CD14-positive monocyte (primary cell): Measurements from ENCODE around the gene HOXB5. TPM values are rescaled to one million over a fixed set of nuclear protein-coding genes. Genes with fewer than 3 reads are reported as not detected.

Experiments used
- DNase-seq, 3 donors: peaks; one replicate each; pipeline ENCODE4 v3.0.0-alpha.2; 2011 to 2022
- H2AFZ ChIP-seq: 2 replicates; pipeline ENCODE4 v1.6.0; 2012; ENCODE audit warnings: mild to moderate bottlenecking, low read depth, low read length, inconsistent platforms; ENCODE audit not compliant: insufficient read depth, poor library complexity, severe bottlenecking
- H3K27ac ChIP-seq, 2 donors: 1 replicate in 1 of 2; 2 replicates in 1 of 2; pipeline ENCODE4 v1.5.1; 2012 to 2013; ENCODE audit warnings: low read length in 2 of 2, control low read depth in 1 of 2, inconsistent platforms in 1 of 2, low read depth in 1 of 2, mild to moderate bottlenecking in 1 of 2
- H3K27me3 ChIP-seq, 2 donors: one replicate each; pipeline versions ENCODE4 v1.6.0 to v1.6.1; 2011 to 2013; ENCODE audit warnings: low read length in 2 of 2; ENCODE audit not compliant: control insufficient read depth in 2 of 2, insufficient read depth in 2 of 2
- H3K36me3 ChIP-seq, 2 donors: replicated peaks in 1 of 2; 1 replicate in 1 of 2; 2 replicates in 1 of 2; pipeline versions ENCODE4 v1.5.1 to v1.6.1; 2012 to 2013; ENCODE audit warnings: low read length in 2 of 2, control low read depth in 1 of 2, inconsistent platforms in 1 of 2, mild to moderate bottlenecking in 1 of 2; ENCODE audit not compliant: insufficient read depth in 2 of 2, control insufficient read depth in 1 of 2
- H3K4me1 ChIP-seq, 2 donors: 1 replicate in 1 of 2; 2 replicates in 1 of 2; pipeline versions ENCODE4 v1.5.1 to v1.6.1; 2012 to 2013; ENCODE audit warnings: low read length in 2 of 2, control low read depth in 1 of 2, inconsistent platforms in 1 of 2, mild to moderate bottlenecking in 1 of 2, moderate library complexity in 1 of 2; ENCODE audit not compliant: insufficient read depth in 2 of 2, control insufficient read depth in 1 of 2
- H3K4me2 ChIP-seq: replicated peaks from 2 replicates; pipeline ENCODE3; 2012; ENCODE audit warnings: low read length, moderate library complexity, mild to moderate bottlenecking; ENCODE audit not compliant: poor library complexity, severe bottlenecking; ENCODE audit errors: extremely low read depth
- H3K4me3 ChIP-seq, 3 experiments: fragments of 200-600 bp in 1 of 3; sonication (generic) in 1 of 3; replicated peaks in 1 of 3; 1 replicate in 2 of 3; 2 replicates in 1 of 3; pipeline ENCODE4 v1.5.1; 2011 to 2013; ENCODE audit warnings: low read length in 3 of 3, mild to moderate bottlenecking in 3 of 3, control low read depth in 2 of 3, low read depth in 2 of 3, inconsistent platforms in 1 of 3, moderate library complexity in 1 of 3
- H3K79me2 ChIP-seq: 2 replicates; pipeline ENCODE4 v1.6.0; 2012; ENCODE audit warnings: mild to moderate bottlenecking, control low read depth, inconsistent platforms, low read length, moderate library complexity; ENCODE audit not compliant: insufficient read depth
- H3K9ac ChIP-seq: 2 replicates; pipeline ENCODE4 v1.6.0; 2017; ENCODE audit warnings: low read length, mild to moderate bottlenecking; ENCODE audit not compliant: insufficient read depth, poor library complexity, severe bottlenecking
- H3K9me3 ChIP-seq, 2 donors: replicated peaks in 1 of 2; 1 replicate in 1 of 2; 2 replicates in 1 of 2; pipeline versions ENCODE4 v1.5.1 to v1.6.1; 2012 to 2013; ENCODE audit warnings: low read length in 2 of 2, control low read depth in 1 of 2; ENCODE audit not compliant: control insufficient read depth in 1 of 2, insufficient read depth in 1 of 2
- H4K20me1 ChIP-seq: 2 replicates; pipeline ENCODE4 v1.6.0; 2012; ENCODE audit warnings: mild to moderate bottlenecking, low read length, control low read depth, moderate library complexity; ENCODE audit not compliant: insufficient read depth
- H3K27ac Mint-ChIP-seq, 7 donors: one replicate each; pipeline ENCODE4 v1.8.0; 2020; ENCODE audit warnings: mild to moderate bottlenecking in 7 of 7, mixed read lengths in 7 of 7, moderate library complexity in 6 of 7, inconsistent platforms in 2 of 7
- H3K27me3 Mint-ChIP-seq, 3 donors: one replicate each; pipeline ENCODE4 v1.8.0; 2021 to 2022; ENCODE audit warnings: low read depth in 3 of 3, mild to moderate bottlenecking in 3 of 3, mixed read lengths in 3 of 3, moderate library complexity in 3 of 3, inconsistent platforms in 1 of 3
- H3K36me3 Mint-ChIP-seq, 2 donors: one replicate each; pipeline ENCODE4 v1.8.0; 2020; ENCODE audit warnings: mixed read lengths in 2 of 2, inconsistent platforms in 1 of 2, mild to moderate bottlenecking in 1 of 2
- H3K4me1 Mint-ChIP-seq: one replicate; pipeline ENCODE4 v1.8.0; 2020; ENCODE audit warnings: mild to moderate bottlenecking, mixed read lengths
- H3K4me3 Mint-ChIP-seq, 2 donors: one replicate each; pipeline ENCODE4 v1.8.0; 2020; ENCODE audit warnings: mild to moderate bottlenecking in 2 of 2, mixed read lengths in 2 of 2, moderate library complexity in 1 of 2
- H3K9me3 Mint-ChIP-seq, 7 donors: one replicate each; pipeline ENCODE4 v1.8.0; 2020 to 2022; ENCODE audit warnings: mixed read lengths in 7 of 7, mild to moderate bottlenecking in 6 of 7, moderate library complexity in 6 of 7, inconsistent platforms in 2 of 7
- CTCF ChIP-seq: fragments of 200-600 bp; IDR thresholded peaks from one replicate; pipeline ENCODE4 v1.8.0; 2022; ENCODE audit warnings: antibody characterized with exemption, mild to moderate bottlenecking
- WGBS: methylation state at CpG from one replicate; pipeline ENCODE4 v1.1.5; 2013; ENCODE audit warnings: missing lambda C conversion rate; ENCODE audit not compliant: insufficient coverage; 5-methylcytosine and 5-hydroxymethylcytosine counted together
- intact Hi-C, 2 donors: fragments of 100-400 bp; cut with micrococcal nuclease; formaldehyde crosslinking; loops; one replicate each; pipeline versions ENCODE4 v1.15.0 to v1.15.1; 2023
- polyA plus RNA-seq, 3 donors: library from polyadenylated mRNA; depleted of rRNA in 1 of 3; unstranded in 2 of 3; stranded (reverse) in 1 of 3; fragments of 300-500 nt in 2 of 3; fragments of >200 nt in 1 of 3; fragmentation: Illumina TruSeq in 2 of 3; gene quantifications; 1 replicate in 2 of 3; 2 replicates in 1 of 3; pipeline ENCODE4 v1.2.3, GENCODE V29; 2012 to 2021

The HOXB5 gene
- polyA plus RNA-seq, 3 donors: not detected

GRCh38 chr17:48575066-48575582 is 18.5 kb downstream of the HOXB5 start:
- H3K9me3 ChIP-seq: peaks cover 0 to 9% of the 10 kb centered on the region in 2 donors
- Mint-ChIP-seq H3K36me3 (peaks cover 10 to 16% of the 10 kb centered on the region in 2 donors), H3K9me3 (peaks cover 4 to 29% (median 16%) of the 10 kb centered on the region in 7 donors), H3K4me1 (peaks cover 36% of the 10 kb centered on the region), H3K27me3 (peaks cover 47 to 76% (median 68%) of the 10 kb centered on the region in 3 donors), H3K27ac (no peak overlapping the region), H3K4me3 (peak overlapping the region in 1 of 2 donors; percentile 4)
- no peak overlapping the region for H2AFZ ChIP-seq
- no peaks in the 10 kb centered on the region for H3K36me3 ChIP-seq
- peaks cover 49 to 91% of the 10 kb centered on the region in 2 donors for H3K27me3 ChIP-seq
- H4K20me1 ChIP-seq: no peaks in the 10 kb centered on the region
- H3K79me2 ChIP-seq: no peaks in the 10 kb centered on the region
- intact Hi-C loops: no loop called here
- WGBS: 86% methylated on average over 3 of the region's 7 CpGs
- H3K9ac ChIP-seq: no peak overlapping the region
- peaks cover 28 to 38% of the 10 kb centered on the region in 2 donors for H3K4me1 ChIP-seq
- no peak overlapping the region for H3K4me3 ChIP-seq
- H3K4me2 ChIP-seq: no peak overlapping the region
- no peak overlapping the region for H3K27ac ChIP-seq
- TF ChIP-seq CTCF: no peak
- DNase-seq: no peak

- Histone ChIP-seq H3K36me3 (no peaks in the 10 kb centered on the region), H2AFZ (no peak overlapping the region), H3K9me3 (peaks cover 0 to 9% of the 10 kb centered on the region in 2 donors), H3K79me2 (no peaks in the 10 kb centered on the region), H3K27me3 (peaks cover 49 to 91% of the 10 kb centered on the region in 2 donors), H3K4me1 (peaks cover 28 to 38% of the 10 kb centered on the region in 2 donors), H3K9ac (no peak overlapping the region), H3K27ac (no peak overlapping the region), H3K4me2 (no peak overlapping the region), H3K4me3 (no peak overlapping the region), H4K20me1 (no peaks in the 10 kb centered on the region)
- Mint-ChIP-seq H3K4me3 (peak overlapping the region in 1 of 2 donors; percentile 8), H3K36me3 (peaks cover 7 to 14% of the 10 kb centered on the region in 2 donors), H3K9me3 (peaks cover 4 to 24% (median 13%) of the 10 kb centered on the region in 7 donors), H3K27ac (no peak overlapping the region), H3K27me3 (peaks cover 42 to 72% (median 64%) of the 10 kb centered on the region in 3 donors), H3K4me1 (peaks cover 34% of the 10 kb centered on the region)
- intact Hi-C loops: no loop called here
- DNase-seq: no peak
- no peak for TF ChIP-seq CTCF
- WGBS: 100% methylated on average over 4 of the region's 8 CpGs
These were observed 19.0 kb downstream of the HOXB5 start for GRCh38 chr17:48574505-48575065.
